ENCODE results near the gene FRMPD4.

FRMPD4 gene

DNA sequence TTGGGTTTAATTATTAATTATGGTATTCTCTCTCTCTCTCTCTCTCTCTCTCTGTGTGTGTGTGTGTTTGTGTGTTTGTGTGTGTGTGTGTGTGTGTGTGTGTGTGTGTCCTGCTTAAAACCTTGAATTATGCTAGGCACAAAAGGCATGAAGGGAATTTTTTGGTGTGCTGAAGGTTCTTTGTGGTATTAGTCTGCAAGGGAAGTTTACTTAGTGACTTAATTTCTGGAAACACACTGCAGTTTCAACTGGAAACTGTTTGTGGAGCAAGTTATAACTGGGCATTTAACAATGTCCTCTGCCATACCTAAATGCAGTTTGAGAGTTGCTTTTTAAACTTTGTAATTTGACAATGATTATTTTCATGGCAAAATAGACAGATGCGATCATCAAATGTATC, 111.7 kb downstream of the FRMPD4 start:
- no peak overlapping the region for H3K4me2 ChIP-seq (ENCODE audit: low read length)
- H3K9ac ChIP-seq: no peak overlapping the region
- no peak overlapping the region for H2AFZ ChIP-seq
- H3K4me3 ChIP-seq (ENCODE audit: low read depth, low read length): no peak overlapping the region
- H3K27me3 ChIP-seq (ENCODE audit: control insufficient read depth, insufficient read depth, low read length): no peaks in the 10 kb centered on the region
- no peak overlapping the region for H3K27ac ChIP-seq
- H3K4me1 ChIP-seq: no peaks in the 10 kb centered on the region
- H3K79me2 ChIP-seq: no peaks in the 10 kb centered on the region
- H3K9me3 ChIP-seq (ENCODE audit: control insufficient read depth, low read length): no peaks in the 10 kb centered on the region
- TF ChIP-seq, protein P1, sequence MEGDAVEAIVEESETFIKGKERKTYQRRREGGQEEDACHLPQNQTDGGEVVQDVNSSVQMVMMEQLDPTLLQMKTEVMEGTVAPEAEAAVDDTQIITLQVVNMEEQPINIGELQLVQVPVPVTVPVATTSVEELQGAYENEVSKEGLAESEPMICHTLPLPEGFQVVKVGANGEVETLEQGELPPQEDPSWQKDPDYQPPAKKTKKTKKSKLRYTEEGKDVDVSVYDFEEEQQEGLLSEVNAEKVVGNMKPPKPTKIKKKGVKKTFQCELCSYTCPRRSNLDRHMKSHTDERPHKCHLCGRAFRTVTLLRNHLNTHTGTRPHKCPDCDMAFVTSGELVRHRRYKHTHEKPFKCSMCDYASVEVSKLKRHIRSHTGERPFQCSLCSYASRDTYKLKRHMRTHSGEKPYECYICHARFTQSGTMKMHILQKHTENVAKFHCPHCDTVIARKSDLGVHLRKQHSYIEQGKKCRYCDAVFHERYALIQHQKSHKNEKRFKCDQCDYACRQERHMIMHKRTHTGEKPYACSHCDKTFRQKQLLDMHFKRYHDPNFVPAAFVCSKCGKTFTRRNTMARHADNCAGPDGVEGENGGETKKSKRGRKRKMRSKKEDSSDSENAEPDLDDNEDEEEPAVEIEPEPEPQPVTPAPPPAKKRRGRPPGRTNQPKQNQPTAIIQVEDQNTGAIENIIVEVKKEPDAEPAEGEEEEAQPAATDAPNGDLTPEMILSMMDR (IDR thresholded peaks at IDR 0.05): no peak
- no peaks in the 10 kb centered on the region for H3K36me3 ChIP-seq (ENCODE audit: control insufficient read depth, insufficient read depth, low read length)

DNA sequence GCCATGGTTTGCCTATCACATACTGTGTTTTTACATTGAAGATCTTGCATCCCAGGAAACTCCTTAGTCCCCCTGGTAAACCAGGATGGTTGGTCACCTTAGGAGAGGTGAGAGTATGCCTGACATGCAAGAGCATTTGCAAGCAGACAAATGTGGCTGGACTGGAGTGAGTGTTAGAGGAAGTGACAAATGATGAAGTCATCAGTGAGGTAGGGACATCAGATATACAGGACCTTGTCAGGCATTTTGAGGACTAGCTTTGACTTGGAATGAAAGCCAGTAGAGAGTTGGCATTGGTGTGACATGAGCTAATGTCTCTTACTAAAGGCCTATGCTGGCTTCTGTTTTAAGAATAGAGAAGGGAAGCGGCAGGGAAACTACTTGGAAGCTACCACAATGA, 124.9 kb downstream of the FRMPD4 start:
- H3K27me3 ChIP-seq (ENCODE audit: control insufficient read depth, insufficient read depth, low read length): no peaks in the 10 kb centered on the region
- H3K9ac ChIP-seq: no peak overlapping the region
- no peaks in the 10 kb centered on the region for H3K79me2 ChIP-seq
- H2AFZ ChIP-seq: no peak overlapping the region
- H3K4me1 ChIP-seq: no peaks in the 10 kb centered on the region
- no peaks in the 10 kb centered on the region for H3K9me3 ChIP-seq (ENCODE audit: control insufficient read depth, low read length)
- H3K4me2 ChIP-seq (ENCODE audit: low read length): no peak overlapping the region
- no peaks in the 10 kb centered on the region for H3K36me3 ChIP-seq (ENCODE audit: control insufficient read depth, insufficient read depth, low read length)
- no peak overlapping the region for H3K27ac ChIP-seq
- H3K4me3 ChIP-seq (ENCODE audit: low read depth, low read length): no peak overlapping the region
- TF ChIP-seq, protein P1 (IDR thresholded peaks at IDR 0.05): no peak

DNA sequence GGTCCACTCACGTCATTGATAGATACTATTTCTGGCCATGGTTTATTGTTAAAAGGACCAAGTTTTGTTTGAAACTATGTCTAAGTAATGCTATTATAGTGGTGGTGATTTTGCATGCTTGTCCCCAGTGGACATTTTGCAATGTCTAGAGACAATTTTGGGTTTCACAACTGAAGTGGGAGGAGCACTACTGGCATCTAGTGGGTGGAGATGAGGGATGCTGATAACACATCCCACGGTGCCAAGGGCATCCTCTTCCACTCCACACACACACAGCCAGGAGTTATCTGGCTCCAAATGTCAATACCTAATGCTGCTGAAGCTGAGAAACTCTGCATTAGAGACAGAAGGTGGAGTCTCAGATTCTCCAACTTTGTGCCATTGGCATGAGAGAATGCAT, 131.2 kb downstream of the FRMPD4 start:
- H3K9ac ChIP-seq: no peak overlapping the region
- TF ChIP-seq, protein P1 (IDR thresholded peaks at IDR 0.05): no peak
- H3K79me2 ChIP-seq: no peaks in the 10 kb centered on the region
- H3K27ac ChIP-seq: no peak overlapping the region
- no peak overlapping the region for H2AFZ ChIP-seq
- H3K9me3 ChIP-seq (ENCODE audit: control insufficient read depth, low read length): no peaks in the 10 kb centered on the region
- no peak overlapping the region for H3K4me2 ChIP-seq (ENCODE audit: low read length)
- no peaks in the 10 kb centered on the region for H3K27me3 ChIP-seq (ENCODE audit: control insufficient read depth, insufficient read depth, low read length)
- H3K4me3 ChIP-seq (ENCODE audit: low read depth, low read length): no peak overlapping the region
- H3K4me1 ChIP-seq: no peaks in the 10 kb centered on the region
- H3K36me3 ChIP-seq (ENCODE audit: control insufficient read depth, insufficient read depth, low read length): no peaks in the 10 kb centered on the region

DNA sequence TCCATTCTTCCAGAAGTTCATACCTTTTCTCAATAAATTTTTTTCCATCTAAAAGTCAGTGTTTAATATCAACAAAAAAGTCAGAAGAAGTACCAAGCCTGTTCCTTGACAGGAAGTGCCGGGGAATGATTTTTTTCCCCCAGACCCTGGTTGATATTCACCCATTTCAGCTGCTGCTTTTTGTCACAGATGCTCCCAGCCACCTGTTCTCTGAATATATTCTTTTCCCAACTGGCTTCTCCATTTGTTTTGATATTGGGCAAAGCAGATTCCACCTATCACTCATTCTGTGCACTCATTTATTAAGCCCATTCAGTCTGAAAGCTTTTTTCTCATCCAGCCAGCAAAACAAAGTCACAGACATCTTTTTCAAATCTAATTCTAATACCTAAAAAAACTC, 139.9 kb downstream of the FRMPD4 start:
- no peak overlapping the region for H3K9ac ChIP-seq
- no peaks in the 10 kb centered on the region for H3K36me3 ChIP-seq (ENCODE audit: control insufficient read depth, insufficient read depth, low read length)
- no peaks in the 10 kb centered on the region for H3K27me3 ChIP-seq (ENCODE audit: control insufficient read depth, insufficient read depth, low read length)
- no peak overlapping the region for H3K27ac ChIP-seq
- H2AFZ ChIP-seq: no peak overlapping the region
- no peaks in the 10 kb centered on the region for H3K79me2 ChIP-seq
- TF ChIP-seq, protein P1 (IDR thresholded peaks at IDR 0.05): no peak
- no peak overlapping the region for H3K4me3 ChIP-seq (ENCODE audit: low read depth, low read length)
- H3K4me2 ChIP-seq (ENCODE audit: low read length): no peak overlapping the region
- H3K9me3 ChIP-seq (ENCODE audit: control insufficient read depth, low read length): no peaks in the 10 kb centered on the region
- H3K4me1 ChIP-seq: no peaks in the 10 kb centered on the region

DNA sequence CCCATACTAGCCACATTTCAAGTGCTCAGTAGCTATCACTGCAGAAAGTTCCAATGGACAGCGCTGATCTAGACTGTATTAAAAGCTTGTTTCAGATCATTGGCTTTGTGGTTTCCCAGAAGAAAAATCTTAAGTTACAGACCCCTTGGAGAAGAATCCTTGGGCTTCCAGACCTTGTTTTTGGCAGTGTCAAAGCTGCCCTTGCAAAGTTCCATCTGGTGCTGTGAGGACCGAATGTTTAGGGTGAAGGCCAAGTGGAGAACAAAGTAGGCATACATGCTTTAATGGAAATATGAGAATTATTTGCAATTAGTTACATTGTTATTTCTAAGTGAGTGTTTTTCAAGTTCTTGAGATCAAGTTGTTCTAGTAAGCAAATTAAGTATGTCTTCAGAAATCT, 144.7 kb downstream of the FRMPD4 start:
- Histone ChIP-seq H3K4me2 (ENCODE audit: low read length) (no peak overlapping the region), H3K4me3 (ENCODE audit: low read depth, low read length) (no peak overlapping the region), H3K9me3 (ENCODE audit: control insufficient read depth, low read length) (no peaks in the 10 kb centered on the region), H3K9ac (no peak overlapping the region), H2AFZ (no peak overlapping the region), H3K27me3 (ENCODE audit: control insufficient read depth, insufficient read depth, low read length) (no peaks in the 10 kb centered on the region), H3K4me1 (no peaks in the 10 kb centered on the region), H3K36me3 (ENCODE audit: control insufficient read depth, insufficient read depth, low read length) (no peaks in the 10 kb centered on the region), H3K27ac (no peak overlapping the region), H3K79me2 (no peaks in the 10 kb centered on the region)
- TF ChIP-seq, protein P1 (IDR thresholded peaks at IDR 0.05): no peak

All from parathyroid adenoma (tissue), 2 donors.